ENCODE results near the gene NR2C2AP. TPM values are rescaled to one million over a fixed set of nuclear protein-coding genes. Genes with fewer than 3 reads are reported as not detected.

Gene NR2C2AP
- total RNA-seq, 4 donors from 2014 or later, result 13.7 to 24.2 (median 22.5) TPM

DNA sequence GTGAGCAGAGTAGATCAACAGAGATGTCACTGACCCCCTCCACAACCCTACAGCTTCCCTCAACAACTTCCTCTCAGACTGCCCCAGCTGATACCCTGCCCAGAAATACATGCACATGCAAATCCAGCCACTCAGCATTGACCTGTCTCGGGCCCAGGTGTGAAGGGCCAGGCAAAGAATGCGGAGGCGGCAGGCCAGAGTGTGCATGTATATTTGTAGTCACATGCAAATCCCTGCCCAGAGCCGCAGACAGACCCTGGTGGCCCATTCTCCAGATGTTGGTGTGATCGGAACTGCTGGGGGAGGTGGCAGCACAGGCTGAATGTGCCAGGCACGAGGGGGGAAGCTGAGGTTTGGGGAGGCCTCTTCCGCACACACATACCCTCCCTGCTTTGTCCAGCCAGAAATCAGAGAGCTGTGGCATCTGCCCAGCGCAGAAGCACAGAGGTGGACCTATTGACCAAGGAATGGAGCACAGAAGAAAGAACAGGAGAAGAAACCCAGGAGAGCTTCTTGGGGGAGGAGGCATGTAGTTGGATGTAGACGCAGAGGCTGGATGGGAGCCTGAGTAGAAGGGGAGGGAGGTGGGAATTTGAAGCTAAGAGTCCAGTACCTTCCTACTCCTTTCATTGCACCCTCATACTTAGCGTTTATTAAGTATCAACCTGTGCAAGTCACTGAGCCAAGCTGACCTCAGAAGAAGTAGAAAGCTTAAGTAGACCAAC lies 47.6 kb downstream of the NR2C2AP start:
- TF ChIP-seq, protein P1, sequence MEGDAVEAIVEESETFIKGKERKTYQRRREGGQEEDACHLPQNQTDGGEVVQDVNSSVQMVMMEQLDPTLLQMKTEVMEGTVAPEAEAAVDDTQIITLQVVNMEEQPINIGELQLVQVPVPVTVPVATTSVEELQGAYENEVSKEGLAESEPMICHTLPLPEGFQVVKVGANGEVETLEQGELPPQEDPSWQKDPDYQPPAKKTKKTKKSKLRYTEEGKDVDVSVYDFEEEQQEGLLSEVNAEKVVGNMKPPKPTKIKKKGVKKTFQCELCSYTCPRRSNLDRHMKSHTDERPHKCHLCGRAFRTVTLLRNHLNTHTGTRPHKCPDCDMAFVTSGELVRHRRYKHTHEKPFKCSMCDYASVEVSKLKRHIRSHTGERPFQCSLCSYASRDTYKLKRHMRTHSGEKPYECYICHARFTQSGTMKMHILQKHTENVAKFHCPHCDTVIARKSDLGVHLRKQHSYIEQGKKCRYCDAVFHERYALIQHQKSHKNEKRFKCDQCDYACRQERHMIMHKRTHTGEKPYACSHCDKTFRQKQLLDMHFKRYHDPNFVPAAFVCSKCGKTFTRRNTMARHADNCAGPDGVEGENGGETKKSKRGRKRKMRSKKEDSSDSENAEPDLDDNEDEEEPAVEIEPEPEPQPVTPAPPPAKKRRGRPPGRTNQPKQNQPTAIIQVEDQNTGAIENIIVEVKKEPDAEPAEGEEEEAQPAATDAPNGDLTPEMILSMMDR (IDR thresholded peaks at IDR 0.05), result no peak
- TF ChIP-seq POLR2A (IDR thresholded peaks at IDR 0.05), result no peak
- H3K4me3 ChIP-seq (ENCODE audit: low read depth, poor library complexity, severe bottlenecking), result no peak overlapping the region
- WGBS, 2 donors, result 98 to 100% methylated on average over 10 of the region's 10 CpGs
- no peak for DNase-seq (ENCODE audit: low spot score in 2 of 2)
- intact Hi-C loops (cut with DNase I; ENCODE audit: low total_unique reads), result no loop called here

DNA sequence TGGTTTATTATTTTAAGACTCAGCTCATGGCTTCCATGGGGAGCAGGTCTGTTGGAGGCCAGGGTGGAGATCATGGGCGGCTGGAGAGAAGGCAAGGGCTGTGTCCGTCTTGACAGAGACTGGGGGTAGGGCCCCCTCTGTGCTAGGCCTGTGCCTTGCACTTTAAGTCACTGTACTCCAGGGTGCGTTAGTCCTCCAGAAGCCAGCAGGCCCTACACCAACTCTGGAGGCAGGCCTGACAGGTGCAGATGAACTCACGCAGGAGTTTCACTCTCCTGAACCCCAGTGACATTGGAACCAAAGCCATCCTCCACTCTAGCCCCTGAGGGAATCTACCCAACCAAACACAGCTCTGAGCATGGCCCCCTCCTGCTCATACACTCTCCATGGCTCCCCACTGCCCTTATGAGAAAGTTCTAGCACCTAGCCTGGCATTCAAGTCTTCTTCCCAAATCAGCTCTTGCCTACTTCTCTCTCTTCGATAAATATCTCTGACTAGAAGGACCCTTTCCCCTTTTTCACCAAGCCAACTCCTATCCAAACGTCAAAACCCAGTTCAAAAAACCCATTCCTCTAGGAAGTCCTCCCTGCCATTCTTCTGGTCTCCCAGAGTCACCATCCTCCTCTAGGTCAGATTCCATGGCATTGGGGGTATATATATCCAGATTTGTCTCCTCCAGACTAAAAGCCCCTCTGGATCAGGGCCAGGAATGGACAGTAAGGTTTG lies 48.3 kb downstream of the NR2C2AP start:
- TF ChIP-seq, protein P1 (IDR thresholded peaks at IDR 0.05), result no peak
- TF ChIP-seq POLR2A (IDR thresholded peaks at IDR 0.05), result no peak
- intact Hi-C loops (cut with DNase I; ENCODE audit: low total_unique reads), result no loop called here
- H3K4me3 ChIP-seq (ENCODE audit: low read depth, poor library complexity, severe bottlenecking), result no peak overlapping the region
- WGBS, 2 donors, result 92 to 96% methylated on average over 6 of the region's 6 CpGs
- no peak for DNase-seq (ENCODE audit: low spot score in 2 of 2)

DNA sequence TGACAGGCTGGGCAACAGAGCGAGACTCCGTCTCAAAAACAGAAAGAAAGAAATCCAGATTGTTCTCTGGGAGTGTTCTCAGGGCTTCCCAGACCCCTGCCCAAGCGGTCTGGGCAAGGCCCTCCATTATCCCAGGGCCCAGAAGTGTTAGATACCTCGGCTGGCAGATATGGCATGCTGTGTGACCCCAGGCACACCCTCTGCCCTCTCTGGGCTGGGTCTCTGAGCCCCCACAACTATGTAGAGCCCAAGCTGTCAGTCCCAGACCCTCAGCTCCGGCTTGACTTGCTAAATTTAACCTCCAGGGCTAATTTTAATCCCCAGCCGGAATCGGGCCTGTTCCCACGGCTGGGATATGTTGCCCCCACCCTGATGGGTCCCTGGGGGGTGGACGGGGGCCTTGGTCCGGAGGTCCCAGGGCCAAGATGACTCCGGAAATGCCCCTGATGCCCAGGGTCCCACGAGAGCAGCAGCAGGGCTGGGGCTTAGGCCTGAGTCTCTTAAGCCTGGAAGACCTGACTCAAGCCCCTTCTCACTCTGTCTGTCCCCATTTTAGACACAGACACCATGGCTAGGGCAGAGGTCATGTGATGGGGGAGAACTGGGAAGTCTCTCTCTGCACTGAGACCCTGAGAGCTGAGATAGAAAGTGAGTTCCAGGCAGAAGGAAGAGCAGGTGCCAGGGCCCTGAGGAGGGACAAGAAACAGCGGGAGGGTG lies 50.4 kb downstream of the NR2C2AP start:
- 83 to 89% methylated on average over 9 to 13 of the region's 13 CpGs for WGBS, 2 donors
- no peak overlapping the region for H3K4me3 ChIP-seq (ENCODE audit: low read depth, poor library complexity, severe bottlenecking)
- no peak for DNase-seq (ENCODE audit: low spot score in 2 of 2)
- TF ChIP-seq POLR2A (IDR thresholded peaks at IDR 0.05), result no peak
- TF ChIP-seq, protein P1 (IDR thresholded peaks at IDR 0.05), result no peak
- intact Hi-C loops (cut with DNase I; ENCODE audit: low total_unique reads), result no loop called here

DNA sequence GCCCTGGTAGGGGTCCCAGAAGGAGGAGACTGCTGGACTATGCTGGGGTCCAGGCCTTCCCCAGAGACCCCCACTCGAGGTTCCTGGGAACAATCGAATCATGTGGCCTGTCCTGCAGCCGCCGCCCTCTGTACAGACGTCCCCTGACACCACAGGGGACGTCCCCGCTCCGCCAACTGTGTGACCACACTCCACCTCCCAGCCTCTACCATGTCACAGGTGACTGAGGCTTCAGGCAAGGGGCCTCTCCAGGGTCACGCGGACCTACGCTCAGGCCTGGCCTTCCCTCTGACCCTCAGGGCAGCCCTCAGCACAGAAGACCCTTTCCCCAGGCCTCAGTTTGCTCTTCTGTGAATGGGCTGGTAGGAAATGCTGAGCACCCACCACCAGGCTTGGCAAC lies 51.8 kb downstream of the NR2C2AP start:
- no peak for DNase-seq (ENCODE audit: low spot score in 2 of 2)
- H3K4me3 ChIP-seq (ENCODE audit: low read depth, poor library complexity, severe bottlenecking), result no peak overlapping the region
- TF ChIP-seq POLR2A (IDR thresholded peaks at IDR 0.05), result no peak
- TF ChIP-seq, protein P1 (IDR thresholded peaks at IDR 0.05), result no peak
- WGBS, 2 donors, result 75 to 82% methylated on average over 10 to 11 of the region's 11 CpGs
- intact Hi-C loops (cut with DNase I; ENCODE audit: low total_unique reads), result no loop called here

Other genes starting within 250 kb of the NR2C2AP start
- gene SUGP2, start 169.9 kb downstream of the NR2C2AP start, total RNA-seq, result 10 to 100 TPM; 16.2 to 29.8 (median 20.8) TPM
- gene ARMC6, start 169.8 kb downstream of the NR2C2AP start, total RNA-seq, result 10 to 100 TPM; 11.3 to 41.0 (median 21.9) TPM
- 10 to 100 TPM in 1 of 4 donors, 1 to 10 TPM in 3; 4.6 to 13.9 (median 7.4) TPM for gene SLC25A42, start 139.4 kb downstream of the NR2C2AP start, total RNA-seq
- gene TMEM161A, start 64.9 kb downstream of the NR2C2AP start, total RNA-seq, result 10 to 100 TPM; 25.7 to 30.1 (median 27.9) TPM
- gene MEF2B, start 33.2 kb downstream of the NR2C2AP start, total RNA-seq, result 1 to 10 TPM in 1 of 4 donors, under 1 TPM in 2, not detected in 1; 0.49 to 2.2 (median 0.84) TPM
- gene BORCS8, start 11.3 kb downstream of the NR2C2AP start, total RNA-seq, result 10 to 100 TPM in 2 of 4 donors, 1 to 10 TPM in 2; 4.4 to 15.2 (median 10.9) TPM
- gene RFXANK, start 11.2 kb downstream of the NR2C2AP start, total RNA-seq, result 10 to 100 TPM; 40.1 to 59.0 (median 48.8) TPM
- gene NCAN, start 8.5 kb upstream of the NR2C2AP start, total RNA-seq, result not detected
- under 1 TPM in 1 of 4 donors, not detected in 3; 0.20 TPM for gene TM6SF2, start 69.9 kb upstream of the NR2C2AP start, total RNA-seq
- 10 to 100 TPM; 16.1 to 40.2 (median 39.0) TPM for gene SUGP1, start 117.1 kb upstream of the NR2C2AP start, total RNA-seq
- gene MAU2, start 117.4 kb upstream of the NR2C2AP start, total RNA-seq, result 100 to 1,000 TPM in 1 of 4 donors, 10 to 100 TPM in 3; 57.5 to 100 (median 69.8) TPM
- gene GATAD2A, start 202.3 kb upstream of the NR2C2AP start, total RNA-seq, result 100 to 1,000 TPM in 1 of 4 donors, 10 to 100 TPM in 3; 73.8 to 128 (median 87.7) TPM

Measured in lower leg skin (tissue), 4 donors.